Measurements from ENCODE around the gene LIFR.
A peak's percentile ranks its signal among the peaks of the same experiment; 100 is the strongest.
"Not testable (repeated sequence)": the region's sequence is repeated elsewhere in the genome, so short reads cannot be mapped to it uniquely, and the experiment has no call there.

The LIFR gene

DNA sequence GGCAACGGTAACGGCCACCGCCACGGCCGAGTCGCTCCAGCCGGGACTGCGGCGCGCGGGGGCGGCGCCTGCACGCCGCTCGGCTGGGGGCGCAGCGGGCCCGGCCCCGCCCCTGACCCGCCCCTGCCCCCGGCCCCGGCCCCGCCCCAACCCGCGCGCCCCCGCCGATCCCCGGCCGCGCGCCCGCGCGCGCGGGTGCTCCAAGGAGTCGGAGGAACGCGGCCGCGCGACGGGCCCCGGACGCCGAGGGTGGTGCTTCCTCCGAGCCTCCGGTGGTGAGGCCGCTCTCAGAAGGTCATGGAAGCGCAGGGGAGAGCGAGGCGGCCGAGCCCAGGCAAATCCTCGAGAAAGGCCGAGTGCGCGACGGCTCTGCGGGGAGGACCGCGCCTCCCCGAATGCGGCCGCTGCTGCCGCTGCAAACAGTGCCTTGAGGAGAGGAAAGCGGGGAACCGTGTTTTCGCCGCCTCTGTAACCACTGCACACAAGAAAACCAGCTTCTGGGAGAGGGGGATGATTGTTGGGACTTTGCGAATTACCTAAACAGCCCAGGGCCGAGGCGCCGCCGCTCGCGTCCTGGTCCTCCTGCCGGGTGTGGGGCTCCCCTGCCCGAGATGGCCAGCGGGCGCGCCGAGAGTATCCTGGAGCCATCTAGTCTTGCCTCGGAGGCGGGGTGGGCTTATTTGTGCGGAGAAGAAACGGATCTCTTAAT, at the start of gene LIFR:
Gene LIFR, minus strand, starts transcription at position 48 of the 709 bp plus-strand sequence. CDS start 25,999 bp downstream, outside the sequence.
- peak; percentile 17 for DNase-seq

DNA sequence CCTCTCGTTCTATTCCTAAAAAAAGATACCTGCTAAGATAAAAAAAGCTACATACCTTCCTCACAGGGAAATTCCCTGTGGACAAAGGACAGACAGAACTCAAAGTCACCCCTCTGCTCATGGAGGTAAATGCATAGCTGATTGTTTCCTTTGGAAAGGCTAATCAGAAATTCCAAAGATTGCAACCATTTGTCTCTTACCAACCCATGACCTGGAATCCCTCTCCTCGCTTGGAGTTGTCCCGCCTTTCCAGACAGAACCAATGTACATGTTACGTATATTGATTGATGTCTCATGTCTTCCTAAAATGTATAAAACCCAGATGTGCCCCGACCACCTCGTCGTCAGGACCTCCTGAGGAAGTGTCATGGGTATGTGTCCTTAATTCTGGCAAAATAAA, 49.2 kb upstream of the LIFR start:
- DNase-seq: no peak

GRCh38 chr5:38603691-38604090, 47.2 kb upstream of the LIFR start:
- DNase-seq: no peak

DNA sequence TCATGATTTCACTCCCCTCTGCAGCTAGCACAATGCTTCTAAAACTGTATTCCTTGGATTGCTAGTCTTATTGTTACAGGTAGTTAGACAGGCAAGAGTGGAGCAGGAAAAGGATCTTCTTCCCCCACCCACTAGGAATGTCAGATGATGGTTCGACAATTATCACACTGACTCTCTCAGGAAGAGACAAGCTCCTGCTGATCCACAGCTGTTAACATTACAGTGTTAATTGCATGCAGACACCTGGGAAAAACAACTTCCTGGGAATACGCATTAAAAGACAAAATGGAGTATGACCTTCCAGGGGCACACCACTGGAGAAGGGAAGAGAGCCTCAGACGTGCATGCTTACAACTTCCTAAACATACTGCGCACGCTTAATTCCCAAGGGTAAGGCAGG, 46.2 kb upstream of the LIFR start:
- DNase-seq: no peak

GRCh38 chr5:38601863-38602298, 45.4 kb upstream of the LIFR start:
- no peak for DNase-seq

DNA sequence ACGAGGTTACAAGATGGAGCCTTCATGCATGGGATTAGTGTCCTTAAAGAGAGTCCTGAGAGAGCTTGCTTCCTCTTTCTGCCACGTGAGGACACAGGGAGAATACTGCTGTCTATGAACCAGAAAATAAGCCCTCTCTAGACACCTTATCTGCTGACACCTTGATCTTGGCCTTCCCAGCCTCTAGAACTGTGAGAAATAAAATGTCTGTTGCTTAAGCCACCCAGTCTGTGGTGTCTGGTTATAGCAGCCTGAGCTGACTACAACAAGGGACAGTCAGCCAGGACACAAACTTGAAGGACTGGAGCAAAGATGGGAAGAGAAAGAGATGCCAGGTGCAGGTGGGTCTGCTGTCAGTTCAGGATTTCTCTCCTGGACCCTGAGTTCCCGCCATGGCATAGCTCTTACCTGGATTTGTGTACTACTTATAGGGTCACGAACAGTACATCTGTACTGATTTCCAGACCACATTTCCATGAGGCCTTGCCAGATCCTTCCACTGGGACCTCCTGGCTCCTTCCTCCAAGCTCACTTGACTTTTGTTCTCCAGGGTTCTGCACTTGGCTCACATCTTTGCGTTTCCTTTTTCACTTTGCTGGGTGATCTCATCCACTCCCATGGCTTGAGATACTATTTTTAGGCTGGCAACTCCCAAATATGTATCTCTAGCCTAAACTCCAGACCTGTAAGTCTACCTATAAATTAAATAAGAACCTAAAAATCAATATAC, 44.9 kb upstream of the LIFR start:
- no peak for DNase-seq

GRCh38 chr5:38600329-38601045, 44.0 kb upstream of the LIFR start:
- DNase-seq: no peak

GRCh38 chr5:38599751-38600150, 43.3 kb upstream of the LIFR start:
- not testable (repeated sequence) for DNase-seq

GRCh38 chr5:38598994-38599617, 42.7 kb upstream of the LIFR start:
- no peak for DNase-seq

DNA sequence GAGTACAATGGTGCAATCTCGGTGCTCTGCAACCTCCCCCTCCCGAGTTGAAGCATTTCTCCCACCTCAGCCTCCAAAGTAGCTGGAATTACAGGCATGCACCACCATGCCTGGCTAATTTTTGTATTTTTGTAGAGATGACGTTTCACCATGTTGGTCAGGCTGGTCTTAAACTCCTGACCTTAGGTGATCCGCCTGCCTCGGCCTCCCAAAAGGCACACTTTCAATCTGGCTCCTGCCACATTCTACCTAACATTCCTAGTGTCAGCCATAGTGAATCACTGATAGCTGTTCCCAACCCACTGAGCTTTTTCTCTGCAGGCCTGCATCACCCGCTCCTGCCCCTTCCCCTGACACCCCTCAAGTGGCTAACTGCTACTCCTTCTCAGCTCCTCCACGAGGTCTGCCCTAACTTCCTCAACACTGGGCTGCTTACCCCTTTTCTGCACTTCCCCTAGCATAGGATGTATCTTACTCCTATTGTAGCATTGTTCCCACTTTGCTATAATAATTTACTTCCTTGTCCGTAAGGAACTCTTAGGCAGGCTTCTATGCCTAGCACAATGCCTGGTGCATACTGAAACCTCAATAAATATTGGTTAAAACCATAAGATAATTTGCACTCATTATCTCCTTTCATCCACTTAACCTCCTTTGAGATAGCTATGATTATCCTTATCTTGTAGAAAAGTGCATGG, 42.0 kb upstream of the LIFR start:
- no peak for DNase-seq

DNA sequence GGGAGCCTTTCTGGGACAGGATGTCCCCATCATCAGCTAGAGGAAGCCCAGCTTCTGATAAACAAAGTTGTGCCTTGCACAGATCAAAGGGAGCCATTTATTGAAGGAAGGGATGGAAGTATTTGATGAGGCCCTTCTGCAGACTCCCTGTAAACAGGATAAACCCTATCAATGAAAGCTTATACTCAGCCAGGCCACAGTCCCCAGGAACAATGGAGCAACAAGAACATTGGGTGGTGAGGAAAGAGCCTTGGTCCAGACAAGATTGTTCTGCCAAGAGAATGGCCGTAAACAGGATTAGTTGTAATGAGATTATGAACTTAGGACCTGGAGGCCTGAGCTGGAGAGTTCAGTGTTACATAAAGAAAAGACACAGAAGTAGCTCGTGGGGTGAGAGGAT, 40.5 kb upstream of the LIFR start:
- no peak for DNase-seq

- no peak for DNase-seq
Measured at GRCh38 chr5:38595132-38595745, 38.8 kb upstream of the LIFR start.

DNA sequence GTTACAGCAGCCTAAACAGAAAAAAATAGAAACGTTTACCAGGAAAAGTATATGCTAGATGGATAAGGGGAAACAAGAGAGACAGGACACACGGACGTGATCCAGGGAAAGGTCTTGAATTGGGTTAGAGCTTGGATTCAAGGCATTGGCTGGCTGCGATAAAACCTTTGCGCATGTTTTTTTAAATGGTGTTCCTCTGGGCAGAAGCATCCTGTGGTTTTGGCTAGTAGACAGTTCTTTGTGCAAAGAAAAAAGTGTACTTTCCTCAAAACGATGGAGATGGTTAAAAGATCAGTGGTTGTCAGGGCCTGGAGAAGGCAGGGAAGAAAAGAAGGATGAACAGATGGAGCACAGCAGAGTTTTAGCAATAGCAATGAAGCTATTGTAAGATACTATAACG, 37.5 kb upstream of the LIFR start:
- no peak for DNase-seq

DNA sequence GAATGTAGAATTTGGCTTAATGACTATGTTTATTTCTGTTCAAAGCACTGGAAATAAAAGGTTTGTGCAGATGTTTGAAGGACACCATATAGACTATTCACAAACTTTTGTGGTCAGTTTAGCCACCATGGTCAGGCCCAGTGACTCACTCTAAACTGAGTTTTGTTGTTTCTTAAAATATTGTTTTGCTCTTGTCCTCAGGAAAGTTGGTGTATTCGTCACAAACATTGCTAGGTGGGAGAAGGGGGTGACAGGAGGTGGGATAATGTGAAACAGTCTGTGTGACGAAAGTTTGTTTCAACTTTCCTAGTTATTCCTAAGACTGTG, 35.0 kb upstream of the LIFR start:
- no peak for DNase-seq

GRCh38 chr5:38590838-38591522, 34.5 kb upstream of the LIFR start:
- no peak for DNase-seq

DNA sequence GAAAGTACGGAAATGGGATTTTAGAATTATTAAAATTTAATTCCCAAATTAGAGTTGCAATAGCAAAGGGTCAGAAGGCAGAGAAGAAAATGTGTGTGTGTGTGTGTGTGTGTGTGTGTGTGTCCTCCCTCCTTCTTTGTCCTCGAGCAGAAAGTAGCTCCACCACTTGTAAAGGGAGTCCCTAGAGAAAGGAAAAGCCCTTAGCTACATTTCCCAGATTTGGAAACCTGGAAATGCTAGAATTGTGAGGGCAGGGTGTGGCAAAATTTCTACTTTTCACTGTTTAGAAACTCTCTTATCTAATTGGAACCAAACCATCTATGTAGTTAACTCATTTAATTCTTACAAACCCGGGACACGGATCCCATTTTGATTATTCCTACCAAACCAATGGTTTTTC, 33.2 kb upstream of the LIFR start:
- no peak for DNase-seq

GRCh38 chr5:38585816-38586215, 29.4 kb upstream of the LIFR start:
- no peak for DNase-seq

- DNase-seq: no peak
Measured at GRCh38 chr5:38583500-38583899, 27.1 kb upstream of the LIFR start.

GRCh38 chr5:38582975-38583319, 26.5 kb upstream of the LIFR start:
- no peak for DNase-seq

DNA sequence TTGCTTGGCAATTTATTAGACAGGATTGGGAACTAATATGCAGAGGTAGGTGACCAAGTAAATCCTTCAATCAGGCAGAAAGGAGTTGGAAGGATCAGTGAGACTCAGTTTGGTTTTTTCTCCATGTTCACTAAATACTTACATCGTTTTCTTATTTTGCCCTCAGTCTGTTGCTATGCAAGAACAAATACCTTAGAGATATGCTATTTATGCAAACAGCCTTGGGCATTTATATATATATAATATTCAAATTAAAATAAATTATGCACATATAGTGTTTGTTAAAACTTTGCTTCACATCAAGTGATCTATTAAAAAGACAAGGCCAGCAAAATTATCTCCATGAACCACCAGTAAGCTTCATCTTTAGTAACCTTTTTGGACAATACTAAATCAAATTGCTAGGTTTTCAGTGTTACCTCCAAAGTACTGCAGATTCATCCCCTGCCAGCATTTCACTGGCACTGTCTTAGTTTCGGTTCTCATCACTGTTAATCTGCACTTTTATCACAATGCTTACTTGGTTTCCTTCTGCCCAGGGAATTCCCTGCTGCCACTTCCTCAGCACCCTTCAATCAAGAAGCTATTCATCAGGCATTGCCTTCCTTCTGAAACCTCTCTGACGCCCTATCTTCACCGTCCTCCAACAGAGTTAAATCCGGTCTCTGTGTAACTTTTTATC, 26.0 kb upstream of the LIFR start:
- DNase-seq: no peak

GRCh38 chr5:38581597-38581996, 25.2 kb upstream of the LIFR start:
- no peak for DNase-seq

Data from activated CD8-positive, alpha-beta memory T cell treated with anti-CD3 and anti-CD28 coated beads, Interleukin-2, amount 50 U/mL, for 4 hours (primary cell).